OCI-LY3 (cell line): ENCODE data around the gene NEUROD2.

Experiments
- H2AFZ ChIP-seq: fragments of 200-600, 300-600 bp; shearing (Covaris generic); 2 replicates; pipeline ENCODE4 v1.6.0; 2014; ENCODE audit warnings: antibody characterized with exemption, low read depth, low read length
- H3K27ac ChIP-seq: fragments of 200-600, 300-600 bp; sonication (generic); 2 replicates; pipeline ENCODE4 v1.5.1; 2014; ENCODE audit warnings: mild to moderate bottlenecking, low read length, moderate library complexity, mixed read lengths
- H3K27me3 ChIP-seq: fragments of 200-600, 300-600 bp; sonication (generic); 2 replicates; pipeline ENCODE4 v1.6.1; 2014; ENCODE audit warnings: low read depth, low read length, mixed read lengths
- H3K36me3 ChIP-seq: fragments of 200-600, 300-600 bp; sonication (generic); replicated peaks from 2 replicates; pipeline ENCODE3; 2014; ENCODE audit warnings: low read depth, low read length, mixed read lengths
- H3K4me1 ChIP-seq: fragments of 300-600, 200-600 bp; sonication (generic); 2 replicates; pipeline ENCODE4 v1.6.1; 2014; ENCODE audit warnings: low read length, mixed read lengths
- H3K4me2 ChIP-seq: fragments of 200-600, 300-600 bp; sonication (generic); 2 replicates; pipeline ENCODE4 v1.6.1; 2014; ENCODE audit warnings: low read length, mixed read lengths
- H3K4me3 ChIP-seq: fragments of 300-600, 200-600 bp; sonication (generic); 2 replicates; pipeline ENCODE4 v1.5.1; 2014; ENCODE audit warnings: antibody characterized with exemption, mild to moderate bottlenecking, low read length, moderate library complexity
- H3K79me2 ChIP-seq: fragments of 300-600, 200-600 bp; shearing (Covaris generic); 2 replicates; pipeline ENCODE4 v1.6.1; 2014; ENCODE audit warnings: mild to moderate bottlenecking, low read length, mixed read lengths
- H3K9ac ChIP-seq: fragments of 300-600, 200-600 bp; shearing (Covaris generic); 2 replicates; pipeline ENCODE4 v1.6.0; 2014; ENCODE audit warnings: mild to moderate bottlenecking, low read length, moderate library complexity
- H3K9me3 ChIP-seq: fragments of 200-600, 300-600 bp; shearing (Covaris generic); 2 replicates; pipeline ENCODE4 v1.6.1; 2014; ENCODE audit warnings: low read length, mixed read lengths; ENCODE audit not compliant: insufficient read depth
- H4K20me1 ChIP-seq: fragments of 200-600, 300-600 bp; sonication (generic); 2 replicates; pipeline ENCODE4 v1.6.1; 2016; ENCODE audit warnings: low read length, mixed read lengths; ENCODE audit not compliant: insufficient read depth
- CTCF ChIP-seq: fragments of 200-600, 300-600 bp; sonication (generic); IDR thresholded peaks from 2 replicates; pipeline ENCODE4 v1.5.1; 2014; ENCODE audit warnings: antibody characterized with exemption, low read length, low read depth
- EZH2phosphoT487 ChIP-seq: fragments of 200-600 bp; shearing (Covaris generic); IDR thresholded peaks from 2 replicates; pipeline ENCODE4 v1.6.1; 2018; ENCODE audit warnings: antibody characterized with exemption, mixed run types, low read depth

Gene NEUROD2

GRCh38 chr17:39629898-39630297 lies 22.2 kb upstream of the NEUROD2 start:
- Histone ChIP-seq H3K4me1 (no peaks in the 10 kb centered on the region), H3K9me3 (no peaks in the 10 kb centered on the region), H3K4me2 (no peak overlapping the region)

GRCh38 chr17:39629494-39629880 lies 21.8 kb upstream of the NEUROD2 start:
- H3K36me3 ChIP-seq = no peaks in the 10 kb centered on the region
- H3K4me1 ChIP-seq = no peaks in the 10 kb centered on the region
- H3K4me3 ChIP-seq = no peak overlapping the region
- TF ChIP-seq EZH2phosphoT487 (no peak), CTCF (no peak)
- H3K9me3 ChIP-seq = no peaks in the 10 kb centered on the region
- no peak overlapping the region for H3K4me2 ChIP-seq
- H4K20me1 ChIP-seq = no peaks in the 10 kb centered on the region
- H3K9ac ChIP-seq = no peak overlapping the region
- H2AFZ ChIP-seq = no peak overlapping the region
- no peaks in the 10 kb centered on the region for H3K27me3 ChIP-seq
- H3K27ac ChIP-seq = no peak overlapping the region
- no peaks in the 10 kb centered on the region for H3K79me2 ChIP-seq

More at GRCh38 chr17:39629898-39630297, 22.2 kb upstream of the NEUROD2 start:
- Histone ChIP-seq H3K4me3 (no peak overlapping the region), H3K79me2 (no peaks in the 10 kb centered on the region), H2AFZ (no peak overlapping the region), H3K27me3 (no peaks in the 10 kb centered on the region), H3K36me3 (no peaks in the 10 kb centered on the region), H3K9ac (no peak overlapping the region), H3K27ac (no peak overlapping the region), H4K20me1 (no peaks in the 10 kb centered on the region)
- TF ChIP-seq CTCF (no peak), EZH2phosphoT487 (no peak)

DNA sequence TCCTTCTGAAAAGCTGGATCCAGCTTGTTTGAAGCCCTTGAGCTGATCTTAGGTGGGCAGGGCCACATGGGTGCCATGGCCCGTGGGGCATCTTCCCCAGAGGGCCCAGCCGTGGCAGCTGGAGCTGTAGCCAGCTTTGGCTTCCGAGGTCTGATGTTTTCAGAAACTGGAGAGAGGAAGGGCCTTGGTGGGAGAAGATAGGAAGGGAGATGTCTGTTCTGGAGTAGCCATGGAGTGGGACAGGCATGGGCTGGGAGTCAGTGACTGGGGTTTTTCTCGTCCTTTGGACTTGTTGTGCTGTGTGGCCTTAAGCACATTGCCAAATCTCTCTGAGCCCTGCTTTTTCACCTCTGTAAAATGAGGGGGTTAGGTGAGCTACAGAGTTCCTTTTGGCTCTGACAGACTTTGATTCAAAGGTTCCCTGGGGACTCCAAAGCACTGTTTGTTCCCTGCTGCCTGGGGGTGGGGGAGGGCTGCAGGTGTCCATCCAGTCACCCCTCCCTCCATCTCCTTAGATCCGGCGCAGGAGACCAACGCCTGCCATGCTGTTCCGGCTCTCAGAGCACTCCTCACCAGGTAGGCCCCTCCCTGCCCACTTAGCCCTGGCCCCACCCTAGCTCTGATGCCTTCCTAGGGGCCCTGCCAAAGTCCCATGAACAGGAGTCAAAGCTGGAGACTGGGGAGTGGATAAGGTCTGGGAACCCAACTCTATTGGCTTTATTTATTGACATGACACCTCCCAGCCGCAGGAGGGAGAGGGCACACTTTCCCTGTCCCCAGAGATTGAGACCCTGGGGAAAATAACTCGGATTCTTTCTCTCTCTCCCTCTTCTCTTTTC lies 21.2 kb upstream of the NEUROD2 start:
- no peaks in the 10 kb centered on the region for H3K79me2 ChIP-seq
- peaks cover under 1% of the 10 kb centered on the region for H3K4me1 ChIP-seq
- H3K9ac ChIP-seq = no peak overlapping the region
- H2AFZ ChIP-seq = no peak overlapping the region
- no peak overlapping the region for H3K4me2 ChIP-seq
- no peaks in the 10 kb centered on the region for H4K20me1 ChIP-seq
- no peaks in the 10 kb centered on the region for H3K27me3 ChIP-seq
- H3K27ac ChIP-seq = no peak overlapping the region
- H3K4me3 ChIP-seq = no peak overlapping the region
- H3K36me3 ChIP-seq = no peaks in the 10 kb centered on the region
- TF ChIP-seq CTCF = no peak
- no peak for TF ChIP-seq EZH2phosphoT487
- no peaks in the 10 kb centered on the region for H3K9me3 ChIP-seq

DNA sequence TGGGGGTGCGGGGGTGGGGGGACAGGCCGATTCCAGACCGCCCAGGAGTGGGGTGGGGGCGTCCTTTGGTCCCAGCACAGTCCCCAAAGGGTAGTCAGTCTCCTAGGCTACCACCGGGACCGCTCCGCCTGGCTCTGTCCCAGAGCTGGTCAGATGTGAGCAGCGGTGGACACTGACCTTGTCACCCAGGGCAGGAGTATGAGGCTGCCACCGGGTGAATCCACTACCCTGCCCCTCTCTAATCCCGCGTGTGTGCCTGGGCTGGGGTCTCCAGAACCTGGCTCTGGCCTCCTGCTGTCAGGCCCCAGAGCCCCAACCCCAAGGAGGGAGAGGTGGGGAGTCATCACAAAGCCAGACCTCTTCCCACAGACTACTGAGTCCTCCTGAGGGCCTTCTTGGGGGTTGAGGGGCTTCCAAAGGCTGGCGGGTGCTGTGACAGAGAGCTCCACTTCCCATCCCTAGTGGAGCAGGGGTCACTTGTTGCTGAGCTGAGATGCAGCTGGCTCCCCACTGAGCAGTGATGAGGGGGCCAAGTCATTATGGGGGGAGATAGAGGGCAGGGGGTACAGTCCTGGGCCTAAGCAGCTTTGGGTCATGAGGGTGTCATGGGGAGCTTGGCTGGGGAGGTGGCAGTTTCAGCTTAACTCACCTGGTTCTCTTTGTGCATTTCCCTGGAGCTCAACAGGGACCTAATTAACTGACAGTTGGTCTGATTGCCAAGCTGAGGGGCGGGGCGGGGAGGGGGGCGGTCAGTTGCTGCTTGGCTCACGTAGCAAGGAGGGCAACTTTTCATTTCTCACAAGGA lies 20.2 kb upstream of the NEUROD2 start:
- no peak overlapping the region for H3K4me3 ChIP-seq

More for the DNA sequence above, 20.2 kb upstream of the NEUROD2 start:
- Histone ChIP-seq H3K4me1 (peaks cover 9% of the 10 kb centered on the region), H3K36me3 (no peaks in the 10 kb centered on the region), H3K27me3 (no peaks in the 10 kb centered on the region), H3K9ac (no peak overlapping the region), H3K9me3 (no peaks in the 10 kb centered on the region), H3K4me2 (no peak overlapping the region), H4K20me1 (no peaks in the 10 kb centered on the region), H3K79me2 (no peaks in the 10 kb centered on the region), H2AFZ (no peak overlapping the region), H3K27ac (no peak overlapping the region)
- TF ChIP-seq CTCF (no peak), EZH2phosphoT487 (no peak)
